ENCODE measurements around the gene RERE.
"Not testable (repeated sequence)": the region's sequence is repeated elsewhere in the genome, so short reads cannot be mapped to it uniquely, and the experiment has no call there.

The RERE gene

GRCh38 chr1:8823295-8823664 is 5.8 kb upstream of the RERE start:
- Histone ChIP-seq H3K14ac (ENCODE audit: low read length) (no peak overlapping the region), H3K18ac (ENCODE audit: low read length) (no peak overlapping the region), H2BK12ac (ENCODE audit: low read length) (no peak overlapping the region), H3K4ac (ENCODE audit: low read depth, low read length) (no peak overlapping the region), H3K4me2 (ENCODE audit: low read length) (no peak overlapping the region), H3K23ac (ENCODE audit: low read length) (no peak overlapping the region), H2BK5ac (ENCODE audit: low read depth, low read length, poor library complexity) (no peak overlapping the region), H2AK5ac (ENCODE audit: low read length) (no peak overlapping the region), H4K12ac (ENCODE audit: low read depth, low read length) (no peak overlapping the region), H3K27ac (ENCODE audit: low read depth, low read length) (no peak overlapping the region), H4K8ac (ENCODE audit: low read depth, low read length) (no peak overlapping the region), H3K27me3 (ENCODE audit: insufficient read depth, low read length) (no peaks in the 10 kb centered on the region), H3K4me3 (ENCODE audit: low read depth, low read length) (no peak overlapping the region), H2BK120ac (ENCODE audit: insufficient read depth, low read length, poor library complexity) (no peak overlapping the region), H3K9me3 (ENCODE audit: insufficient read depth, low read depth, low read length) (no peaks in the 10 kb centered on the region), H3K36me3 (ENCODE audit: control insufficient read depth in 1 of 2, insufficient read depth in 2 of 2, low read length in 2 of 2) (no peaks in the 10 kb centered on the region), H3K9ac (ENCODE audit: low read length) (no peak overlapping the region), H3K79me1 (ENCODE audit: low read length) (peaks cover 3% of the 10 kb centered on the region), H2AFZ (ENCODE audit: insufficient read depth, low read length, poor library complexity) (no peak overlapping the region), H3K4me1 (ENCODE audit: control insufficient read depth in 1 of 2, insufficient read depth in 2 of 2, low read length in 2 of 2) (peaks cover 4 to 9% of the 10 kb centered on the region in 2 experiments), H4K91ac (ENCODE audit: low read depth, low read length) (no peak overlapping the region), H3K79me2 (ENCODE audit: control insufficient read depth, insufficient read depth, low read length, poor library complexity) (no peaks in the 10 kb centered on the region)
- WGBS (ENCODE audit: extremely low coverage, insufficient coverage, insufficient read length): no CpG with 5 or more reads among the region's 6 CpGs
- DNase-seq: no peak

- peak in 1 of 2 donors; percentile 15 for DNase-seq
- no peak overlapping the region for H2BK5ac ChIP-seq (ENCODE audit: low read depth, low read length, poor library complexity)
- H3K4me1 ChIP-seq (ENCODE audit: control insufficient read depth in 1 of 2, insufficient read depth in 2 of 2, low read length in 2 of 2): peaks cover 4 to 9% of the 10 kb centered on the region in 2 experiments
- H3K9ac ChIP-seq (ENCODE audit: low read length): no peak overlapping the region
- H2AFZ ChIP-seq (ENCODE audit: insufficient read depth, low read length, poor library complexity): no peak overlapping the region
- H3K36me3 ChIP-seq (ENCODE audit: control insufficient read depth in 1 of 2, insufficient read depth in 2 of 2, low read length in 2 of 2): no peaks in the 10 kb centered on the region
- no peak overlapping the region for H3K4ac ChIP-seq (ENCODE audit: low read depth, low read length)
- H3K14ac ChIP-seq (ENCODE audit: low read length): no peak overlapping the region
- H2AK5ac ChIP-seq (ENCODE audit: low read length): no peak overlapping the region
- peak overlapping the region; percentile 76 for H4K91ac ChIP-seq (ENCODE audit: low read depth, low read length)
- peak overlapping the region; percentile 99 for H2BK12ac ChIP-seq (ENCODE audit: low read length)
- H3K79me2 ChIP-seq (ENCODE audit: control insufficient read depth, insufficient read depth, low read length, poor library complexity): peaks cover 2% of the 10 kb centered on the region
- WGBS (ENCODE audit: extremely low coverage, insufficient coverage, insufficient read length): no CpG with 5 or more reads among the region's 10 CpGs
- H3K27ac ChIP-seq (ENCODE audit: low read depth, low read length): no peak overlapping the region
- no peak overlapping the region for H4K8ac ChIP-seq (ENCODE audit: low read depth, low read length)
- no peaks in the 10 kb centered on the region for H3K27me3 ChIP-seq (ENCODE audit: insufficient read depth, low read length)
- H3K79me1 ChIP-seq (ENCODE audit: low read length): peaks cover 7% of the 10 kb centered on the region
- no peak overlapping the region for H3K4me2 ChIP-seq (ENCODE audit: low read length)
- H4K12ac ChIP-seq (ENCODE audit: low read depth, low read length): no peak overlapping the region
- H3K23ac ChIP-seq (ENCODE audit: low read length): no peak overlapping the region
- no peak overlapping the region for H2BK120ac ChIP-seq (ENCODE audit: insufficient read depth, low read length, poor library complexity)
- H3K18ac ChIP-seq (ENCODE audit: low read length): no peak overlapping the region
- no peaks in the 10 kb centered on the region for H3K9me3 ChIP-seq (ENCODE audit: insufficient read depth, low read depth, low read length)
- no peak overlapping the region for H3K4me3 ChIP-seq (ENCODE audit: low read depth, low read length)
Measured at GRCh38 chr1:8822373-8823294, 5.2 kb upstream of the RERE start.

GRCh38 chr1:8821084-8821483 is 3.6 kb upstream of the RERE start:
- no peak overlapping the region for H2AFZ ChIP-seq (ENCODE audit: insufficient read depth, low read length, poor library complexity)
- no peak overlapping the region for H3K9ac ChIP-seq (ENCODE audit: low read length)
- H2BK12ac ChIP-seq (ENCODE audit: low read length): no peak overlapping the region

GRCh38 chr1:8818789-8819188 is 1.3 kb upstream of the RERE start:
- H3K36me3 ChIP-seq (ENCODE audit: control insufficient read depth in 1 of 2, insufficient read depth in 2 of 2, low read length in 2 of 2); DNase-seq; H4K12ac ChIP-seq (ENCODE audit: low read depth, low read length); H4K8ac ChIP-seq (ENCODE audit: low read depth, low read length); H2AK5ac ChIP-seq (ENCODE audit: low read length); H3K4me3 ChIP-seq (ENCODE audit: low read depth, low read length); H3K14ac ChIP-seq (ENCODE audit: low read length); H2BK12ac ChIP-seq (ENCODE audit: low read length); H2BK5ac ChIP-seq (ENCODE audit: low read depth, low read length, poor library complexity); H4K91ac ChIP-seq (ENCODE audit: low read depth, low read length); H3K4me1 ChIP-seq (ENCODE audit: control insufficient read depth in 1 of 2, insufficient read depth in 2 of 2, low read length in 2 of 2); H3K4me2 ChIP-seq (ENCODE audit: low read length); H3K27ac ChIP-seq (ENCODE audit: low read depth, low read length); H2BK120ac ChIP-seq (ENCODE audit: insufficient read depth, low read length, poor library complexity); H3K27me3 ChIP-seq (ENCODE audit: insufficient read depth, low read length); H3K9ac ChIP-seq (ENCODE audit: low read length); H3K4ac ChIP-seq (ENCODE audit: low read depth, low read length); H3K9me3 ChIP-seq (ENCODE audit: insufficient read depth, low read depth, low read length); H3K18ac ChIP-seq (ENCODE audit: low read length); H3K79me2 ChIP-seq (ENCODE audit: control insufficient read depth, insufficient read depth, low read length, poor library complexity); H2AFZ ChIP-seq (ENCODE audit: insufficient read depth, low read length, poor library complexity); H3K23ac ChIP-seq (ENCODE audit: low read length): not testable (repeated sequence)
- peaks cover 15% of the 10 kb centered on the region for H3K79me1 ChIP-seq (ENCODE audit: low read length)
- WGBS (ENCODE audit: extremely low coverage, insufficient coverage, insufficient read length): no CpG with 5 or more reads among the region's 13 CpGs

More at GRCh38 chr1:8821084-8821483, 3.6 kb upstream of the RERE start:
- Histone ChIP-seq H3K4me3 (ENCODE audit: low read depth, low read length) (no peak overlapping the region), H3K14ac (ENCODE audit: low read length) (no peak overlapping the region), H2BK5ac (ENCODE audit: low read depth, low read length, poor library complexity) (no peak overlapping the region), H4K8ac (ENCODE audit: low read depth, low read length) (no peak overlapping the region), H3K4me1 (ENCODE audit: control insufficient read depth in 1 of 2, insufficient read depth in 2 of 2, low read length in 2 of 2) (peaks cover 2 to 6% of the 10 kb centered on the region in 2 experiments), H3K4me2 (ENCODE audit: low read length) (no peak overlapping the region), H2AK5ac (ENCODE audit: low read length) (no peak overlapping the region), H4K12ac (ENCODE audit: low read depth, low read length) (no peak overlapping the region), H3K36me3 (ENCODE audit: control insufficient read depth in 1 of 2, insufficient read depth in 2 of 2, low read length in 2 of 2) (no peaks in the 10 kb centered on the region), H3K9me3 (ENCODE audit: insufficient read depth, low read depth, low read length) (no peaks in the 10 kb centered on the region), H3K23ac (ENCODE audit: low read length) (no peak overlapping the region), H3K18ac (ENCODE audit: low read length) (no peak overlapping the region), H3K79me2 (ENCODE audit: control insufficient read depth, insufficient read depth, low read length, poor library complexity) (peaks cover 7% of the 10 kb centered on the region), H3K4ac (ENCODE audit: low read depth, low read length) (no peak overlapping the region), H3K27me3 (ENCODE audit: insufficient read depth, low read length) (no peaks in the 10 kb centered on the region), H4K91ac (ENCODE audit: low read depth, low read length) (no peak overlapping the region), H3K27ac (ENCODE audit: low read depth, low read length) (no peak overlapping the region), H3K79me1 (ENCODE audit: low read length) (peaks cover 15% of the 10 kb centered on the region), H2BK120ac (ENCODE audit: insufficient read depth, low read length, poor library complexity) (no peak overlapping the region)
- no CpG with 5 or more reads among the region's 2 CpGs for WGBS (ENCODE audit: extremely low coverage, insufficient coverage, insufficient read length)
- DNase-seq: no peak
